Measurements from ENCODE around the gene MAPKBP1. TPM values are rescaled to one million over a fixed set of nuclear protein-coding genes. Genes with fewer than 3 reads are reported as not detected.
A peak's percentile ranks its signal among the peaks of the same experiment; 100 is the strongest.

MAPKBP1 gene
- polyA plus RNA-seq, 2 donors: 11.9 to 57.3 TPM

DNA sequence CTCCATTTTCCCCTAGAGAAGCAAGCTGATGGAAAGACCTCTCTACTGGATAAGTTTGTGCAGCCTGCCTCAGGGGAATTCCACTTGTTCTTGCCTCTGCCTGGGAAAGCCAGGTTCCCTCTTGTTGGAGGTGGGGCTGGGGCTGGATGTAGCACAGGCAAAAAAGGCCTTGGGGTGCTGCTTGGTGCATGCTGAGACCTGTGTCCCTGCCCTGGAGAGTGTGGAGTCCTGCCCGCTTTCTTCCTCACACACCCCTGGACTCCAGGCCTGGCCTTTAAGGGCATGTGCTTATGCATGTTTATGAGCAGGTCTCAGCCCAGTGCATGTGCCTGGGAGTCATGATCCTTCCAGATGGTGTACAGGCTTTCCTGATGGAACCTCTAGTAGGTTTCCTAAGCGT is 30.1 kb downstream of the MAPKBP1 start:
- Histone ChIP-seq H3K9me3 (ENCODE audit: control insufficient read depth in 2 of 2, insufficient read depth in 1 of 2, low read depth in 1 of 2, low read length in 1 of 2) (no peaks in the 10 kb centered on the region), H3K4me3 (ENCODE audit: low read depth in 1 of 2, low read length in 2 of 2) (no peak overlapping the region), H3K4me1 (ENCODE audit: control insufficient read depth in 2 of 2, insufficient read depth in 2 of 2, low read length in 1 of 2) (peaks cover 4 to 23% of the 10 kb centered on the region in 2 donors), H3K27ac (ENCODE audit: low read depth in 2 of 2, low read length in 1 of 2) (peak overlapping the region; percentile 73 to 81), H3K36me3 (ENCODE audit: control insufficient read depth in 2 of 2, insufficient read depth in 2 of 2, low read length in 1 of 2) (peaks cover 0 to 10% of the 10 kb centered on the region in 2 donors), H3K27me3 (ENCODE audit: control insufficient read depth in 1 of 2, insufficient read depth in 2 of 2, low read length in 2 of 2) (no peaks in the 10 kb centered on the region)
- WGBS, 2 donors: 41 to 62% methylated on average over 2 of the region's 2 CpGs

DNA sequence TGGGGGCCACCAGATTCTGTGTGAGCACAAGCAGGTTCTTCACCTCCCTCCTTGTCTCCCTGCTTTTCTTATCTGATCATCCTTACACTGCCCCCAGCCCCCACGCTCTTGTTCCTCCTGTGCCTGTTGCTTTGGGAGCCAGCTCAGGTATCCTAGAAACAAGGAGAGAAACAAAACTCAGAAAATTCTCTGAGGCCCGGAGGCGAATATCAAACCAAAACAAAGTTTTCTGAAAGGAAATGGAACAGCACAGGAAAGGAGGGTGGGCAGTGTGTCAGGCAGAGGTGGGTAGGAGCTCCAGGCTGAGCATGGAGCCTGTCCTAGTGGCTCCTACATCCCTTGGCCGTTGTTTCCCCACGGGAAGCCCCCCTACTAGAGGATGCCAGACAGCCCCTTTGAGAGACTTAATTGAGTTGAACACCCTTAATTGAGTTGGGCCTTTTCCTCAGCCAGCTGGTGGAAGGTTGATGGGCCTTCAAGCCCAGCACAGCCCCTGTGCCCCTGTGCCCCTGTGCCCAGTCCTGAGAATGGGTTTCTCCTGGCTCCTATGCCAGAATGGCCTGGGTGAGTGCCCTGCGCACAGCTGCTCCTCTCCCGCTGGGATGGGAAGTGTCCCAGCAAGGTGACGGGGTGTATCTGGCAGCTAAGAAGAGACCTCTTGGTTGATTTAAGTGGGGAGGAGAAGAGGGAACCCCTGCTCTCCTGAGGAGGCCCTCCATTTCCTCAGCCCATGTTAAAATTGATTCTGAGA is 30.8 kb downstream of the MAPKBP1 start:
- no peak overlapping the region for H3K4me3 ChIP-seq (ENCODE audit: low read depth in 1 of 2, low read length in 2 of 2)
- H3K36me3 ChIP-seq (ENCODE audit: control insufficient read depth in 2 of 2, insufficient read depth in 2 of 2, low read length in 1 of 2): peaks cover 0 to 10% of the 10 kb centered on the region in 2 donors
- H3K27me3 ChIP-seq (ENCODE audit: control insufficient read depth in 1 of 2, insufficient read depth in 2 of 2, low read length in 2 of 2): no peaks in the 10 kb centered on the region
- H3K27ac ChIP-seq (ENCODE audit: low read depth in 2 of 2, low read length in 1 of 2): peak overlapping the region; percentile 73 to 81
- peaks cover 4 to 29% of the 10 kb centered on the region in 2 donors for H3K4me1 ChIP-seq (ENCODE audit: control insufficient read depth in 2 of 2, insufficient read depth in 2 of 2, low read length in 1 of 2)
- 40 to 54% methylated on average over 8 of the region's 8 CpGs for WGBS, 2 donors
- H3K9me3 ChIP-seq (ENCODE audit: control insufficient read depth in 2 of 2, insufficient read depth in 1 of 2, low read depth in 1 of 2, low read length in 1 of 2): no peaks in the 10 kb centered on the region

DNA sequence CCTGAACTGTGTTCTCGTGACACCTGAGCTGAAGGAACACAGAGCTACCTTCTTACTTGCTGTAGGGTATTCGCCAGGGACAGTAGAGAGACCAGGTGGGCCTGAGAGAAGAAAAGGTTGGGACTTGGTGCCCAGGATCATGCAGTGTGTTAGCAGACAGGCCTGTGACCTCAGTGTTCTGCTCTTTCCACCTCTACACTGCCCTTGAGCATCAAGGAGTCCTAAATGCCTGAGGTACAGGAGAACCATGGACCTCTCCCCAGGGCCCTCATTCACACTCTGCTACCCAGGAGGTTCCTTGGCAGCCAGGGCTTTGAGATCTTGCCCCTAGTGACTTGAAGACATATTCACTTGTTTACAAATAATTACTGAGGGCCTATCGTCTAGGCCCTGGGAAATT is 31.4 kb downstream of the MAPKBP1 start:
- Histone ChIP-seq H3K9me3 (ENCODE audit: control insufficient read depth in 2 of 2, insufficient read depth in 1 of 2, low read depth in 1 of 2, low read length in 1 of 2) (no peaks in the 10 kb centered on the region), H3K27me3 (ENCODE audit: control insufficient read depth in 1 of 2, insufficient read depth in 2 of 2, low read length in 2 of 2) (no peaks in the 10 kb centered on the region), H3K4me1 (ENCODE audit: control insufficient read depth in 2 of 2, insufficient read depth in 2 of 2, low read length in 1 of 2) (peaks cover 4 to 30% of the 10 kb centered on the region in 2 donors), H3K27ac (ENCODE audit: low read depth in 2 of 2, low read length in 1 of 2) (peak overlapping the region; percentile 73 to 81), H3K36me3 (ENCODE audit: control insufficient read depth in 2 of 2, insufficient read depth in 2 of 2, low read length in 1 of 2) (peaks cover 0 to 8% of the 10 kb centered on the region in 2 donors), H3K4me3 (ENCODE audit: low read depth in 1 of 2, low read length in 2 of 2) (no peak overlapping the region)
- WGBS, 2 donors: 51 to 76% methylated on average over 3 of the region's 3 CpGs

DNA sequence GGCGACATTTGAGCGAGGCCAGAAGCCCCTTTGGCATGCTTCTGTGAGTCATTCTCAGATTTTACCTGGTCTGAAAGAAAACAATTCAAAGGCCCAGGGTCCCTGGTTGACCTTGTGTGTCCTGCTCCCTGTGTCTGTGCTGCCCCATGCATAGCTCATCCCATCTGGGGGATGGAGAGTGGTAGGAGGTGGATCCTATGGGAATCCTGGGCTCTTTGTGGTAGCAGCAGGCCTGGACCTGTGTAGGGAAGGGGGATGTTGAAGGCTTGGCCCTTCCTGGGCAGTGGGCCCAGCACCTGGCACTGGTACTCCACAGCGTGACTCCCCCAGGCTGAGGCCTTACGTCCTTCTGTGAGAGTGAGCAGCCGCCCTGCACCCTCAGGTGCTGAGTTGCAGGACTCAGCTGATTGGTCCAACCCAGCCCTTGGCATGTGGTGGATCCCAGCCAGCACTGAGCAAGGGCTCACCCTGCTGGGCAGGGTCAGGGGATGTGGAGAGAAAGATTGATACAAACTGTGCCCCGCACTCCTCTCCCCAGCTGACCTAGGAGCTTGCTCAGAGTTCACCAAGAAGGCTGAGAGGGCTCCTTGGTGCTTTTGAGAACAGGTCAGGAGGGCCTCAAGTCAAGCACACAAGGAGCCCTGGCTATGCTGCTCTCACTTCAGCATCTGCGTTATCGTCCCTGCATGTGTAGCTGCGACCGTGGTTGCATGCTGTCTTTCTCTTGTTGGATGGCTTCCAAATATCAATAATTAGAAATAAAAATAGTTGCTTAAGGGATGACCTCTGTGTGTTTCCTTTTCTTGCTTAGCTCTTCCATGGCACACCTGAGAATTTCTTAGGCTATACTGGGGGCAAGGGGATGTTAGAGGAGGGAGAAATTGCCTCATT is 32.3 kb downstream of the MAPKBP1 start:
- H3K27ac ChIP-seq (ENCODE audit: low read depth in 2 of 2, low read length in 1 of 2): peak overlapping the region; percentile 73 to 81
- peaks cover 0 to 12% of the 10 kb centered on the region in 2 donors for H3K36me3 ChIP-seq (ENCODE audit: control insufficient read depth in 2 of 2, insufficient read depth in 2 of 2, low read length in 1 of 2)
- peaks cover 4 to 34% of the 10 kb centered on the region in 2 donors for H3K4me1 ChIP-seq (ENCODE audit: control insufficient read depth in 2 of 2, insufficient read depth in 2 of 2, low read length in 1 of 2)
- H3K4me3 ChIP-seq (ENCODE audit: low read depth in 1 of 2, low read length in 2 of 2): no peak overlapping the region
- WGBS, 2 donors: 53 to 59% methylated on average over 10 of the region's 10 CpGs
- H3K9me3 ChIP-seq (ENCODE audit: control insufficient read depth in 2 of 2, insufficient read depth in 1 of 2, low read depth in 1 of 2, low read length in 1 of 2): no peaks in the 10 kb centered on the region
- H3K27me3 ChIP-seq (ENCODE audit: control insufficient read depth in 1 of 2, insufficient read depth in 2 of 2, low read length in 2 of 2): no peaks in the 10 kb centered on the region

DNA sequence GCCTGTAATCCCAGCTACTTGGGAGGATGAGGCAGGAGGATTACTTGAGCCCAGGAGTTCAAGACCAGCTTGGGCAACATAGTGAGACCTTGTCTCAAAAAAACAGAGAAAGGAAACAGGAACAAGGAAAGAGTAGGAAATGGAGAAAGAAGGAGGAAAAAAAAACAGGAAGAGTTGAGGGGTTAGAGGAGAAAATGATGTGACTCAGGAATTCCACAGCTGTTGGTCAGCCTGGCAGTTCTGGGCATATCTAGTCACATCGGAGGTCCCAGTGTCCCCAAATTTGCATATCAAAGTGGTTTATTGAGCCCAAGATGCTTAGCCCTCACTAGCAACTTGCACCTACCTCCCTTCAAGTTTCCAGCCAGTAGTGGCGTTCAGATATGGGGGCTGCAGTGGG is 34.8 kb downstream of the MAPKBP1 start:
- Histone ChIP-seq H3K4me3 (ENCODE audit: low read depth in 1 of 2, low read length in 2 of 2) (no peak overlapping the region), H3K27ac (ENCODE audit: low read depth in 2 of 2, low read length in 1 of 2) (peak overlapping the region in 1 of 2 donors; percentile 8), H3K4me1 (ENCODE audit: control insufficient read depth in 2 of 2, insufficient read depth in 2 of 2, low read length in 1 of 2) (peaks cover 4 to 32% of the 10 kb centered on the region in 2 donors), H3K36me3 (ENCODE audit: control insufficient read depth in 2 of 2, insufficient read depth in 2 of 2, low read length in 1 of 2) (peaks cover 16 to 31% of the 10 kb centered on the region in 2 donors), H3K27me3 (ENCODE audit: control insufficient read depth in 1 of 2, insufficient read depth in 2 of 2, low read length in 2 of 2) (no peaks in the 10 kb centered on the region), H3K9me3 (ENCODE audit: control insufficient read depth in 2 of 2, insufficient read depth in 1 of 2, low read depth in 1 of 2, low read length in 1 of 2) (no peaks in the 10 kb centered on the region)
- WGBS, 2 donors: 77% methylated on average over 2 of the region's 2 CpGs

DNA sequence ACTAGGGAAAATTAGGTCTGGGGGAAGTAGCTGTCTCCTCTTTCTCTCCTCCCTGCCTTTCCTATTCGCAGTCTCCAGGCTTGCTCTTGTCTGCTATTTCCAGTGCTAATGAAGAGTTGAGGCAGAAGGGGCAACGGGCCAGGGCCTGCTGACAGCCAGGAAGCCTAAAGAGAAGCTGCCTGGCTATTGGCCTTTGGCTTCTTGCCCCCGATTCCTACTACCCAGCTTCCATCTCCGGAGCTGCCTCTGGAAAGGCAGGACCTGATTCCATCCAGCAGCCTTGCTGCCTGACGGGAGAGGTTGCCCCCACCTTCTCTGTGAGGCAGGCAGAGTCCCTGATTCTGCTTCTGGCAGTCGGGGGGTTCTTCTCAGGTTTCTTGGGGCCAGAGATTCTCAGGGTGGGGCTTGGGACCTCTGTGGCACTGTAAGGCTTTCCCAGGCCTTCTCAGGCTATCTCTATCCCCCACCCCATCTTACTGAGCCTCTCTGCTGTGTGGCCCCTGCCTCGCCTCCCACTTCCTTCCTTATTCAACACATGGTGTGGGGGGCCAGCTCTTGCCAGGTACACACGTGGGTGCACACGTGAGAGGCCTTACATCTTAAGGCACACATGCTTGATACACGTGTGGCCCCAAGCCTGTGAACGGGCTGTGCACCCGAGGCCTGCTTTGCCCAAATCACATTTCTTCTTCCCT is 35.4 kb downstream of the MAPKBP1 start:
- Histone ChIP-seq H3K27ac (ENCODE audit: low read depth in 2 of 2, low read length in 1 of 2) (peak overlapping the region in 1 of 2 donors; percentile 8), H3K4me3 (ENCODE audit: low read depth in 1 of 2, low read length in 2 of 2) (no peak overlapping the region), H3K27me3 (ENCODE audit: control insufficient read depth in 1 of 2, insufficient read depth in 2 of 2, low read length in 2 of 2) (no peaks in the 10 kb centered on the region), H3K9me3 (ENCODE audit: control insufficient read depth in 2 of 2, insufficient read depth in 1 of 2, low read depth in 1 of 2, low read length in 1 of 2) (no peaks in the 10 kb centered on the region), H3K36me3 (ENCODE audit: control insufficient read depth in 2 of 2, insufficient read depth in 2 of 2, low read length in 1 of 2) (peaks cover 16 to 35% of the 10 kb centered on the region in 2 donors), H3K4me1 (ENCODE audit: control insufficient read depth in 2 of 2, insufficient read depth in 2 of 2, low read length in 1 of 2) (peaks cover 4 to 27% of the 10 kb centered on the region in 2 donors)
- 50 to 63% methylated on average over 12 of the region's 12 CpGs for WGBS, 2 donors

DNA sequence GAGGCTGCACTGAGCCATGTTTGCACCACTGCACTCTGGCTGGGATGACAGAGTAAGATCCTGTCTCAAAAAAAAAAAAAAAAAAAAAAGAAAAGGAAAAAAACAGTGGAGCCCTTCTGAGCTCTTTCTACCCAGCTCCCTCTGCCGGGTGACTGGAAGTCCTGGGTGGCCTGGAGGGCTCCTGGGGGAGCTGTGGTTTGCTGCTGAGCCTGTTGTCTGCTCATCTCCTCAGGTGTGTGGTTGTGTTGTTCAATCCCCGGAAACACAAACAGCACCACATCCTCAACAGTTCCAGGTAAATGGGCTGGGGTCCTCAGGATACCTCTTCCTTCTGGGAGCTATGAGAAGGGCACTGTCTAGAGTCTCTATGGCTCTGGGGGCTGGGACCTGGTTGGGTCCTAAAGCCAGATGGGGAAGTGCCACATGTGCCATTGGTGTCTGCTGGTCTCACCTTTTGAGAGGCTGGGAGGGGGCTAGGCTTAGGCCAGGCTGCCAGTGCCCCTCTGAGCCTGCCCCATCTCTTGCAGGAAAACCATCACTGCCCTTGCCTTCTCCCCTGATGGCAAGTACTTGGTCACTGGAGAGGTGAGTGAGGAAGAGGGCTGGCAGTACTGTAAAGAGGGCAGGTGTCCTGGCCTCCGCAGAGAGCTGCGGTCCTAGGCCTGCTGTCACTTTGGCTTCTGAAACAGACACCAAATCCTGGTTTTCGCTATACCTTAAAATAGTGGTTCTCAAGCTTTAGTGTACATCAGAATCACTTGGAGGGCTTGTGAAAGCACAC is 36.6 kb downstream of the MAPKBP1 start:
- H3K27ac ChIP-seq (ENCODE audit: low read depth in 2 of 2, low read length in 1 of 2): no peak overlapping the region
- no peaks in the 10 kb centered on the region for H3K9me3 ChIP-seq (ENCODE audit: control insufficient read depth in 2 of 2, insufficient read depth in 1 of 2, low read depth in 1 of 2, low read length in 1 of 2)
- H3K4me3 ChIP-seq (ENCODE audit: low read depth in 1 of 2, low read length in 2 of 2): no peak overlapping the region
- H3K4me1 ChIP-seq (ENCODE audit: control insufficient read depth in 2 of 2, insufficient read depth in 2 of 2, low read length in 1 of 2): peaks cover 0 to 20% of the 10 kb centered on the region in 2 donors
- H3K36me3 ChIP-seq (ENCODE audit: control insufficient read depth in 2 of 2, insufficient read depth in 2 of 2, low read length in 1 of 2): peaks cover 16 to 43% of the 10 kb centered on the region in 2 donors
- H3K27me3 ChIP-seq (ENCODE audit: control insufficient read depth in 1 of 2, insufficient read depth in 2 of 2, low read length in 2 of 2): no peaks in the 10 kb centered on the region
- 81 to 82% methylated on average over 5 of the region's 5 CpGs for WGBS, 2 donors

DNA sequence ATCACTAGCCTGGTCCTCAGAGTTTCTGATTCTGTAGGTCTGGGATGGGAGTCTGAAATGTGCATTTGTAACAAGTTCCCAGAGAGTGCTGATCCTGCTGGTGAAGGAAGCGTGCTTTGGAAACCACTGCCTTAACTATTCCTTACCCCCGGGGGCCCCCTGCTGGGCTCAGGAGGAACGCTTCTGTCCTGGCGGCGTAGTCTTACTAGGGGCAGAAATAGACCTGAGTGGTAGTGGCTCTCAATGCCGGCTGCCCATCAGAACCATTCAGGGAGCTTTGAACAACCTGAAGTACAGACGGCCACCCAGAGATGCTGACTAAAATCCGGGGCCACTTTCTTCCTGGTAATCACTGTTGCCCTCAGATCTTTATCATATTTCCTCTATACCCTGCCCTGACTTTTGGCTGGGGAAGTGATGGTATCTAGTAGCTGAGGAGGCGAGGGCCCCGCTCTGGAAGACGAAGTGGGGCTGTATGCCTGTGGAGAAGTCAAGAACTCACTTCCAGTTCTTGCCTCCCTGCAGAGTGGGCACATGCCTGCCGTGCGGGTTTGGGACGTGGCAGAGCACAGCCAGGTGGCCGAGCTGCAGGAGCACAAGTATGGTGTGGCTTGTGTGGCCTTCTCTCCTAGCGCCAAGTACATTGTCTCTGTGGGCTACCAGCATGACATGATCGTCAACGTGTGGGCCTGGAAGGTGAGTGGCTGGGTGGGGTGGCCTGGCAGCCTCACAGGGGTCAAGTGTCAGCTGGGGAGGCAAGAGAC is 37.3 kb downstream of the MAPKBP1 start:
- WGBS, 2 donors: 49 to 51% methylated on average over 18 of the region's 18 CpGs
- Histone ChIP-seq H3K4me1 (ENCODE audit: control insufficient read depth in 2 of 2, insufficient read depth in 2 of 2, low read length in 1 of 2) (peaks cover 0 to 14% of the 10 kb centered on the region in 2 donors), H3K36me3 (ENCODE audit: control insufficient read depth in 2 of 2, insufficient read depth in 2 of 2, low read length in 1 of 2) (peaks cover 16 to 45% of the 10 kb centered on the region in 2 donors), H3K27ac (ENCODE audit: low read depth in 2 of 2, low read length in 1 of 2) (no peak overlapping the region), H3K4me3 (ENCODE audit: low read depth in 1 of 2, low read length in 2 of 2) (no peak overlapping the region), H3K9me3 (ENCODE audit: control insufficient read depth in 2 of 2, insufficient read depth in 1 of 2, low read depth in 1 of 2, low read length in 1 of 2) (no peaks in the 10 kb centered on the region), H3K27me3 (ENCODE audit: control insufficient read depth in 1 of 2, insufficient read depth in 2 of 2, low read length in 2 of 2) (no peaks in the 10 kb centered on the region)
